GM18907 (cell line): Measurements from ENCODE around the gene NAIF1.
A peak's percentile ranks its signal among the peaks of the same experiment; 100 is the strongest.

Experiments used
- ATAC-seq: cut with Tn5 transposase; IDR thresholded peaks from one replicate; pipeline ENCODE4 v1.9.1; 2021; ENCODE audit warnings: mild to moderate bottlenecking, moderate library complexity; ENCODE audit not compliant: unreplicated experiment

NAIF1 gene

GRCh38 chr9:128102861-128103588 lies 35.9 kb upstream of the NAIF1 start:
- ATAC-seq = no peak

GRCh38 chr9:128102196-128102595 lies 35.1 kb upstream of the NAIF1 start:
- no peak for ATAC-seq

GRCh38 chr9:128101690-128102089 lies 34.6 kb upstream of the NAIF1 start:
- no peak for ATAC-seq

GRCh38 chr9:128101231-128101661 lies 34.1 kb upstream of the NAIF1 start:
- no peak for ATAC-seq

GRCh38 chr9:128100581-128100980 lies 33.5 kb upstream of the NAIF1 start:
- no peak for ATAC-seq

- ATAC-seq = no peak
Measured at GRCh38 chr9:128099932-128100491, 32.9 kb upstream of the NAIF1 start.

GRCh38 chr9:128099231-128099931 lies 32.3 kb upstream of the NAIF1 start:
- ATAC-seq = no peak

GRCh38 chr9:128098297-128099230 lies 31.4 kb upstream of the NAIF1 start:
- ATAC-seq = no peak

- no peak for ATAC-seq
Measured at GRCh38 chr9:128097543-128098296, 30.6 kb upstream of the NAIF1 start.

- no peak for ATAC-seq
Measured at GRCh38 chr9:128096616-128097536, 29.8 kb upstream of the NAIF1 start.

GRCh38 chr9:128094950-128095544 lies 27.9 kb upstream of the NAIF1 start:
- ATAC-seq = no peak

GRCh38 chr9:128094166-128094949 lies 27.2 kb upstream of the NAIF1 start:
- ATAC-seq = peak; percentile 76

- no peak for ATAC-seq
Measured at GRCh38 chr9:128093011-128093410, 25.9 kb upstream of the NAIF1 start.

GRCh38 chr9:128092199-128092977 lies 25.3 kb upstream of the NAIF1 start:
- ATAC-seq = no peak

- ATAC-seq = no peak
Measured at GRCh38 chr9:128091571-128091970, 24.5 kb upstream of the NAIF1 start.

- no peak for ATAC-seq
Measured at GRCh38 chr9:128091144-128091543, 24.0 kb upstream of the NAIF1 start.

- ATAC-seq = no peak
Measured at GRCh38 chr9:128089299-128089698, 22.2 kb upstream of the NAIF1 start.
